GDM1 (cell line): ENCODE results near the gene HKDC1.
"Not testable (repeated sequence)": the region's sequence is repeated elsewhere in the genome, so short reads cannot be mapped to it uniquely, and the experiment has no call there.

ENCODE experiments used
- DNase-seq: peaks from one replicate; lab custom pipeline; 2025; lab: John Stamatoyannopoulos, UW

Gene HKDC1

DNA sequence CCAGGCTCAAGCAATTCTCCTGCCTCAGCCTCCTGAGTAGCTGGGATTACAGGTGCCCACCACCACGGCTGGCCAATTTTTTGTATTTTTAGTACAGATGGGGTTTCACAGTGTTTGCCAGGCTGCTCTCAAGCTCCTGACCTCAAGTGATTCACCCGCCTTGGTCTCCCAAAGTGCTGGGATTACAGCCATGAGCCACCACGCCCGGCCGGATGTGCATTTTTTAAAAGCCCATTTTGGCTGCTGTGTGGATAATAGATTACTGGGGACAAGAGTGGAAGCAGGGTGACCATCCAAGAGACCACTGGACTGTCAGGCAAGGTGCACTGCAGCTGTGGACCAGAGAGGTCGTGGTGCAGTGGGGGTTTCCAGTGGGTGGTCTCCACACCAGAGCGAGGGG lies 21.4 kb downstream of the HKDC1 start:
- no peak for DNase-seq

DNA sequence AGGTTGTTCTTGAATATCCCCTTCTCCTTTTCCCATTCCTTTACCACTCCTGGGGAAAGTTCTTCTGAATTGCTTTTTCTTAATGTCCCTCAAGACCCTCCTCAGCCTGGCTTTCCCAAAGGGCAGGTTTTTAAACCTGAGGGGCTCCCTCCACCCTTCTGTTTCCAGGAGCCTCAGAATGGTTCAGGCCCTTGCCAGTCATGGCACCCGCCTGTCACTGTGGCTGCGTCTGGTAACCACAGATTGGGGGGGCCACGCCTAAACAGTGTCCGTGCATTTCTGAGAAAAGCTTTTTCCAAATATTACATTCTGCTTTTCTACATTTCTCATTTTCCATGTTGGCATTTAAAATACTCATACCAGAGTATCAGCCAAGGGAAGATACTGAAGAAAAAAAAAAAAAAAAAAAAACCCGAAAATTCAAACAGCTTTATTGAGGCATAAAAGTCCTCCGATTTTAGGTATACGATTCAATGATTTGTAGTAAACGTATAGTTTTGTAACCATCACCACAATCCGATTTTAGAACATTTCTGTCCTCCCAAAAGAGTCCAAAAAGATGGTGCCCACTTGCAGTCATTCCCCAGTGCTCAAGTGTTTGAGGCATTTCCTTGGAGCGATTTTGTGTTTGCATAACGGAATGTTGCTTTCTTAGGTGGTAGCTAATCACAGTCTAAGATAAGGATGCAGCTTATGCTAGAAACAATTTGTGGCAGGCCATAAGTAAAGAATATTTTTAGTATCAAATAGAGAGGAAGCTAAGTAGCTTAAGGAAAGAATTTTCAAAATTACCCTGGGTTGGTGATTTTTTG lies 22.1 kb downstream of the HKDC1 start:
- DNase-seq, result no peak

DNA sequence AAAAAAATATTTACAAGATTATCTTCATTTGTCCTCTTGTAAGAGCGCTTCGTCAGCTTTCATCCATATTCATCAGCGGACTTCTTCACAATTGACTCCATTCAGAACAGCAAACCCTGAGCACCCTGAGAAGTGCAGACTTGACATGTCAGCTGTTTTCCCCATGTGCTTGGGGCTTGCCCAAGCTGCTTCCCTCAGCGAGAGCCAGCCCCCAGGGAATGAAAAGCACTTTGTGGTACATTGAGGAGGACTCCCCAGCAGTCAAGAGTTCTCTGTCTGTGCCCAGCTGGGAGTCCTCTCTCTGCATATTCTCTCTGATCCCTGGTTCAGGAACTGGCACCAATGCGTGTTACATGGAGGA lies 22.7 kb downstream of the HKDC1 start:
- DNase-seq, result no peak

DNA sequence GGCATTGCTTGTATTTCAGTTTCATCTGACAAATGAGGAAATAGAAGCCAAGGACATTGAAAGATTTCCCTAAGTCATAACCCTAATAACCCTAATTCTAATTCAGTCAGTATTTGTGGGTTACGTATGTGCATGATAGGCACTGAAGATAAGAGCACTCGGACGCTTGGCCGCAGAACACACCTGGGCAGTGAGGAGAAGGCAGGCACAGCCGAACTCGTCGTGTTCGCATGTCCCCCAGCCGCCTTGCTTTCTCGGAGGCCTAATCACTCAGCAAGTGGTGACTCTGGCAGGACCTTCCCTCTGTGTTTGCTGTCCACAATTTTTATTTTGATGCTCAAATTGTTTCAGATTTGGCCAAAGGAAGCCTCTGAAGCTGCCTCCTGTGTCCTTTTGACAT lies 23.7 kb downstream of the HKDC1 start:
- DNase-seq, result no peak

DNA sequence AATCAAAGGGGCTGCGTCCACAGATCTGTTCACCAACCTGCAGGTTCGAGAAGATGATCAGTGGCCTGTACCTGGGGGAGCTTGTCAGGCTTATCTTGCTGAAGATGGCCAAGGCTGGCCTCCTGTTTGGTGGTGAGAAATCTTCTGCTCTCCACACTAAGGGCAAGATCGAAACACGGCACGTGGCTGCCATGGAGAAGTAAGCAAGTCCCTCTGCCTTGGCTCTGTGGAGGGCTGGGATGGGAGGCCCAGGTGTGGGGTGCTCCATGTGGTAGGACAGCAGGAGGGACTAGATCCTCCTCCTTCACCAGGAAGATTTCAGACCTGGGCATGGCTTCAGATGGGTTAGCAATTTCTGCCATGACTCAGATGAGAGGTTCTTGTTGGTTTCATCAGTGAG lies 25.9 kb downstream of the HKDC1 start:
- no peak for DNase-seq

DNA sequence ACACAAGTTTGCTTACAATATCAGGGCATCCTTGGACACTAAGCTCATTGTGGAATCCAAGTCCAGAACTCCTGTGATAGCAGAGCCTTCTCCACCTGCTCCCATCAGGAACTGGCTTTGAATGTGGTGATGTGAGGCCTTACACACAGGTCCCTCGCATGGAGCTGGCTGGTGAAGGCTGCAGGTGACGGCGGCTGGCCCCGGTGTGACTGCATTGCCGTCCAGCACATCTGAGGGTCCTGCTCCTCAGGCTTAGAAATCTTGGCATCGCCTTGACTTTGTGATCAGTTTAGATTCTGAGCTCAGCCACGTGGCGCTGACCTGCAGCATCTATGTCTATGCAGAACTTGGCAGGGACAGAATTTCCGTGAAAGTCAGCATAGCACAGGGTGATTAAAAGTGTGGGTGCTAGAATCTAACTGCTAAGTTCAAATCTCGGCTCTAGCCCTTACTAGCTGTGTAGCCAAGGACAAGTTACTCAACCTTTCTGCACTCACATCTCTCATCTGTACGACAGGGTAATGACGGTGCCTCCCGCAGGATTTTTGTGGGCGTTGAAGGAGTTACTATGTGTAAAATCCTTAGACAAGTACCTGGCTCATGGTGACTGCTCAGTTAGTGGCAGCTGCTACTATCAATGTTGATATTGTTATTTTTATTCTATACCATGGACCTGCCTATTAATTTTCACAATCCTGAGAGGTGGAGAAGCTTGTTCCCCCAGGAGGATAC lies 26.6 kb downstream of the HKDC1 start:
- no peak for DNase-seq

DNA sequence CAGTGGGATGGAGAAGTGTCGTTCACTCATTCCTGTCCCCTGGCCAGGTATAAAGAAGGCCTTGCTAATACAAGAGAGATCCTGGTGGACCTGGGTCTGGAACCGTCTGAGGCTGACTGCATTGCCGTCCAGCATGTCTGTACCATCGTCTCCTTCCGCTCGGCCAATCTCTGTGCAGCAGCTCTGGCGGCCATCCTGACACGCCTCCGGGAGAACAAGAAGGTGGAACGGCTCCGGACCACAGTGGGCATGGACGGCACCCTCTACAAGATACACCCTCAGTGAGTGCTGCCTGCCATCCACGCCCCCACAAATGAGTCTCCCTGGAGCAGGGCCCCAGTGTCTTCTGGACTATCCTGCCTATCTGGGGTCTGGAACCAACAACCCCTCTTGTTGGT lies 27.2 kb downstream of the HKDC1 start:
- DNase-seq, result no peak

DNA sequence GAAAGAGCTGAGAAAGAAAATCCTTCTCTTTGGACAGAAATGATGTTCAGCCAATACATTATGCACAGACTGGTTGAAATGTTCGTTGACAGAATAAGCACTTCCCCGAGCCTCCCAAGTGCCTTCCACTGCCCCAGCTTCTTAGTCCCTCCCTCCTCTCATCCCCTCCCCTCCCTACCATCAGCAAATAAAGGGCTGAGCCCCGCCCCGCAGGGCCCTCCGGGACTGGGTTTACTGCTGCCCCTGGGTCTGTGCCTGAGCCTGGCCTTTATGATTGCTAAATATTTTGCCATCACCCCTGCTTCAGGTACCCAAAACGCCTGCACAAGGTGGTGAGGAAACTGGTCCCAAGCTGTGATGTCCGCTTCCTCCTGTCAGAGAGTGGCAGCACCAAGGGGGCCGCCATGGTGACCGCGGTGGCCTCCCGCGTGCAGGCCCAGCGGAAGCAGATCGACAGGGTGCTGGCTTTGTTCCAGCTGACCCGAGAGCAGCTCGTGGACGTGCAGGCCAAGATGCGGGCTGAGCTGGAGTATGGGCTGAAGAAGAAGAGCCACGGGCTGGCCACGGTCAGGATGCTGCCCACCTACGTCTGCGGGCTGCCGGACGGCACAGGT lies 28.1 kb downstream of the HKDC1 start:
- no peak for DNase-seq

DNA sequence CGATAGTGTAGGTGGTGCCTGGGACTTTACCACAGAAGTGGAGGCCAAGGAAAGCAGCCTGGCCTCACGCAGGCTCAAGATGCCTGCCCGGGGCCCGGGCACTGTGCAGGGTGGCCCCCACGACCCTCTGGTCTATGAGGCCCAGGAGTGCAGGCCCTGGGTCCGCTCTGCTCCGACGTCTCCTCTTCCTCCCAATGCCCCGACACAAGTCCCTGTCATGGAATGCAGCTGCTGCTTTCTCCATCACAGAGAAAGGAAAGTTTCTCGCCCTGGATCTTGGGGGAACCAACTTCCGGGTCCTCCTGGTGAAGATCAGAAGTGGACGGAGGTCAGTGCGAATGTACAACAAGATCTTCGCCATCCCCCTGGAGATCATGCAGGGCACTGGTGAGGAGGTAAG lies 29.9 kb downstream of the HKDC1 start:
- DNase-seq, result no peak

DNA sequence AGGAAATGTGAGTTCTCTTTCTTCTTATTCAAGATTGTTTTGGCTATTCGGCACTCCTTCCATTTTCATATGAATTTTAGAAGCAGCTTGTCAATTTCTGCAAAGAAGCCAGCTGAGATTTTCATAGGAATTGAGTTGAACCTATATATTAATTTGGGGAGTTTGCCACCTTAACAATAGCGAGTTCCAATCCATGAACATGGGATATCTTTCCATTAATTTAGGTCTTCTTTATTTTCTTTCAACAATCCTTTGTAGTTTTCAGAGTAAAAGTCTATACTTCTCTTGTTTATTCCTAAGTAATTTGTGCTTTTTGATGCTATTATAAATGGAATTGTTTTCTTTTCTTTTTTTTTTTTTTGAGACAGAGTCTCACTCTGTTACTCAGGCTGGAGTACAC lies 31.3 kb downstream of the HKDC1 start:
- not testable (repeated sequence) for DNase-seq

DNA sequence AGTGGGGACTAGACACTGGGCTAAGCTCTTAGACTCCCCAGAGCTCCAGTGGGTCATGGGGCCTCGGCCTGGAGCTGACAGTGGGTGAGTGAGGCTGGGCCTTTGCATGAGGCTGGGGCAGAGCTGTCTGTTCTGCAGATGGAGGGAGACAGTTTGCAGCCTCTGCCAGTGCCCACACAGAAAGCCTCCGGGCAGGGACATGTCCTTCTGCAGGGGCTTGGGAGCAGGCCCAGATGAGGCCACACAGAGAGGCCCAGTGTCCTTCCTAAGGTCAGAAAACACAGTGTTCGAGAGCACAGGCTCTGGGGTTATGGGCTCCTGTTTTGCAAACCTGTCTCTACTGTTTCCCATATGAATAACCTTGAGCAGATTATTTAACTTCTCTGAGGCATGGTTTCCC lies 33.0 kb downstream of the HKDC1 start:
- DNase-seq, result no peak

DNA sequence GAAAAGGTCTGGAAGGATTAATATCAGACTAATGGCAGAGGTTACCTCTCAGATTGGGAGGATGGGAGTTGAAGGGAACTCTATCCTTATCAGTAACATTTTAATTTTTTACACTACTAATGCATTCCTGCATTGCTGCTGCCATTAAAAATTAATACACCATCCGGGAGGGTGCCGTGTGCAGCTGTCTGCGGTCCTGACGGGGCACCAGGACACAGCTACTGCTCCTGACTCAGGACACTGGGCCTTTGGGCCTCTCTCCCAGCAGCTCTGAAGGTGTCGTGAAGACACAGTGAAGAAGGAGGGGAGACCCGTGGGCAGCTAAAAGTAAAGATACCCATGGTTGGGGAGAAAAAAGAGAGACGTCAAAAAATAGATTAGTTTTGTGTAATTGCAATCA lies 34.7 kb downstream of the HKDC1 start:
- no peak for DNase-seq

DNA sequence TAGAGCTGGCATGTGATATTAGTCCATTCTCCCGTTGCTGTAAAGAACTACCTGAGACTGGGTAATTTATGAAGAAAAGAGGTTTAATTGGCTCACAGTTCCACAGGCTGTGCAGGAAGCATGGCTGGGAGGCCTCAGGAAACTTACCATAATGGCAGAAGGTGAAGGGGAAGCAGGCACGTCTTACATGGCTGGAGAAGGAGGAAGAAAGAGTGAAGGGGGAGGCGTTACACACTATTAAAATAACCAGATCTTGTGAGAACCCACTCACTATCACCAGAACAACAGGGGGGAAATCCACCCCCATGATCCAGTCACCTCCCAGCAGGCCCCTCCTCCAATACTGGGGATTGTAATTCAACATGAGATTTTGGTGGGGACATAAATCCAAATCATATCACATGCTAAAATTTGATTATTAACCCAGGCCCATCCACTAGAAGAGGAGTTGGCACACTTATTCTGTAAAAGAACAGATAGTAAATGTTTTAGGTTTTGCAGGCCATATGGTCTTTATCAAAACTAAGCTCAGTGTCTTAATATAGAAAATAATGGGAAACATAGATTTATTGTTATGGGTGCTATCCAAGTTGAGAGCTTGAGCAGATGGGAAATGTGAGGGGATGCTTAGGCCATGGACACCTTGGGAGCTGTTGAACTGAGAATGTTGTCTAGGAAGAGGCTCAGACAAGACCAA lies 39.6 kb downstream of the HKDC1 start:
- no peak for DNase-seq

DNA sequence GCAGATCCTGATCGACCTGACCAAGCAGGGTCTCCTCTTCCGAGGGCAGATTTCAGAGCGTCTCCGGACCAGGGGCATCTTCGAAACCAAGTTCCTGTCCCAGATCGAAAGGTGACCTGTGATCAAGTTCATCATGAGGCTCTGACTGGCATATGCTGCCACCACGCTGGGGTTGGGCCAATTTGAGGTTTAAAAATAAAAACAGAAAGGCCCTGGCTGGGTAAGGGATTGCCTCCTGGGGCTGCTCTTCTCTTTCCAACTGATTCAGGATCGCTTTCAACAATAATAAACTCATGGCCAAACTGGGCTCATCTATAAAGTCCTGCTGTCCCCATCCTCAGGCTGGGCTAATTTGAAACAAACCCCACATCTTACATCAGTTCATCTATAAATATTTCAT lies 41.1 kb downstream of the HKDC1 start:
- DNase-seq, result no peak

DNA sequence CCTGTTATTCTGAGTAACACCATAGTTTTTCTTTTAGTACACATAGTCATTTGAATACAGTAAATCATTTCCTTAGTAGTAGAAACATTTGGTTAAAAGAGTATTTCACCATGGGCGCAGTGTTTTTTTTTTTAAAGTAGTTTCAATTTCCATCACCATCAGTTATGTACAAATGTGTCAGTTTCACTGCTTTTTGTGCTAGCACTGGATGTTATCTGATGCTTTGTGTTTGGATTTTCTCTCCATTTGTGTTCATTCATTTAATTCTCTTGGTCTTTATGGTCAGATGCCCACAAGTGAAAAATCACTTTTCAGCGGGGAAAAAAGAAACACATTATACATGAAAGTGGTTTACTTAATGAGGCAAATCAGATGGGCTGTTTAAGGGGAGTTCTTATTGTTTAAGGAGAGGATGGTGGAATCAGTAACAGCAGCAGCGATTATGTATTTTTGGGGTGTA lies 42.2 kb downstream of the HKDC1 start:
- no peak for DNase-seq

DNA sequence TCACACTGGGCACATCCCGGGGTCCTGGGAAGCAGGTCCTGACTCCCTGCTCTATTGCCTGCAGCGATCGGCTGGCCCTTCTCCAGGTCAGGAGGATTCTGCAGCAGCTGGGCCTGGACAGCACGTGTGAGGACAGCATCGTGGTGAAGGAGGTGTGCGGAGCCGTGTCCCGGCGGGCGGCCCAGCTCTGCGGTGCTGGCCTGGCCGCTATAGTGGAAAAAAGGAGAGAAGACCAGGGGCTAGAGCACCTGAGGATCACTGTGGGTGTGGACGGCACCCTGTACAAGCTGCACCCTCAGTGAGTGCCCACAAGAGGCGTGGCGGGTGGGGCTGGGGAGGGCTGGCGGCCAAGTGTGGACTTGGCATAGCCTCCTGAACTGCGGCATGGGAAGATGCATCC lies 45.4 kb downstream of the HKDC1 start:
- no peak for DNase-seq

DNA sequence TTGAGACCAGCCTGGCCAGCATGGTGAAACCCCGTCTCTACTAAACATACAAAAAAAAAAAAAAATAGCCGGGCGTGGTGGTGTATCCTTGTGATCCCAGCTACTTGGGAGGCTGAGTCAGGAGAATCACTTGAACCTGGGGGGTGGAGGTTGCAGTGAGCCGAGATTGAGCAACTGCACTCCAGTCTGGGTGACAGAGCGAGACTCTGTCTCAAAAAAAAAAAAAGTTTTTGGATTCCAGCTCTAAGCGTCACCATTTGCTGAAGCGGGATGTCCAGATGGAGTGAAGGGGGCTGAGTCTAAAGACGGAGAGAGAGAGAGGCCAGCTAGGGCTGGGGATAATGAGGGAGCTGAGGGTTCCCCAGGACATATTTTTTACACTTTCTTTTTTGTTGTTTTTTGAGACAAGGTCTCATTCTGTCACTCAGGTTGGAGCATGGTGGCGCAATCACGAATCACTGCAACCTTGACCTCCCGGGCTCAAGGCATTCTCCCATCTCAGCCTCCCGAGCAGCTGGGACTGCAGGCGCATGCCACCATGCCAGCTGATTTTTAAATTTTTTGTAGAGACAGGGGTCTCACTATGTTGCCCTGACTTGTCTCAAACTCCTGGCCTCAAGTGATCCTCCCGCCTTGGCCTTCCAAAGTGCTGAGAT lies 48.8 kb downstream of the HKDC1 start:
- no peak for DNase-seq

DNA sequence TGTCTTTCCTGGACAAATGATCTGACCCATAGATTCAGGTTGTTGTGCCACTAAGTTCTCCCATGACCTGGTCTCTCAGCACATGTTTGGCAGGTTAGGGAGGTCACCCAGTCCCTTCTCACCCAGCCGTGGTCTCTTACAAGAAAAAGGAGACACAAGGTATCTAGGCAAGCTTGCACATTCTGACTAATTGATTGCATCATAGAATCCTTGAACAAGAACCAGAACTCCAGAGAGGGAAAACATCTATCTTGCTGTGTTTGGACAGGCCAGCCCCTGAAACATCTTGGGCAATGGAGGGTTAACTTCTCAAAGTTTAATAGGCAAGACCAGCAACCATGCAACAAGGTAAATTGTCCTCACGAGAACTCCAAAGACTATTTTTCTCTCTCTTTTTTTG lies 49.6 kb downstream of the HKDC1 start:
- DNase-seq, result no peak

DNA sequence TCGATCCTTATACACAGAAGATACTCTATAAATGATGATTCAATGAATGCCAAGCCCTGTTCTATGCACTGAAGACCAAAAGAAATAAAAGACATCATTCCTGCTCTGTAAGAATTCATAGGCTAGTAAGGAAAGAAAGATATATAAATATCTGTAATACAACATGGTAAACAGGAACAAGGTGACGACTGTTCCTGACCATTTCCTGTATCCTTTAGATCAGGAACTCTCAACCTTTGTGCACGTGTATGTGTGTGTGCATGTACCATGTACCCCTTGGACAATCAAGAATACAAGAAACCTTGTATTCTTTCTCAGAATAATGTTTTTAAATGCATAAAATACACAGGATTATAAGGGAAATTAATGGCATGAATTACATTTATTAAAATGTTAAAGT lies 50.9 kb downstream of the HKDC1 start:
- DNase-seq, result no peak

DNA sequence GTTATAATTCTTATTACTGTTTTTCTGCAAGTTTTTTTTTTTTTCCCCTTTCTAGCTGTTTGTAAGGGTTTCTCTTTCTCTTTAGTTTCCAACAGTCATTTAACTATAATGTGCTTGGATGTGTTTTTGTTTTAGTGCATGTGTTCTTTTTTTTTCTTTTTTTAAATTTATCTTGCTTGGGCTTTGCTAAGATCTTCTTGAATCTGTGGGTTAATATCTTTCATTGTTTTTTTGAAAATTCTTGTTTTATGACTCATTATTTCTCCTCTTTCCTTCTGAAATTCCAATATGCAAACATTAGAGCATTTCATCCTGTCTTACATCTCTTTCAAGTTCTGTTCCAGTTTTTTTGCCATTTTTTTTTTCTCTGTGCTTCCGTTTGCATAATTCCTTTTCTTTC lies 52.5 kb downstream of the HKDC1 start:
- no peak for DNase-seq

DNA sequence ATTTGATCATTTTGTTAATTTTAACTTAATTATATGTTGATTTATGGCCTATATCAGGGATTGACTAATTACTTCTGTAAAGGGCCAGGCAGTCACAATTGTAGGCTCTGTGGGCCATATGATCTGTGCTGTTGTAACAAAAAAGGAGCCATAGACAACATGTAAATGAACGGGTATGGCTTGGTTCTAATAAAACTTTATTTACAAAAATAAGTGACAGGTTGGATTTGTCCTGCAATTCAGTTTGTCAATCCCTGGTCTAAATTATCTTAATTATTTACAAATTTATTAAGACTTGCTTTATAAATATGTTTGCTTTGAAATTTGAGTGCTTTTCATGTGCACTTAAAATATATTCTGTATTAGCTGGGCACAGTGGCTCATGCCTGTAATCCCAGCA lies 55.3 kb downstream of the HKDC1 start:
- no peak for DNase-seq

DNA sequence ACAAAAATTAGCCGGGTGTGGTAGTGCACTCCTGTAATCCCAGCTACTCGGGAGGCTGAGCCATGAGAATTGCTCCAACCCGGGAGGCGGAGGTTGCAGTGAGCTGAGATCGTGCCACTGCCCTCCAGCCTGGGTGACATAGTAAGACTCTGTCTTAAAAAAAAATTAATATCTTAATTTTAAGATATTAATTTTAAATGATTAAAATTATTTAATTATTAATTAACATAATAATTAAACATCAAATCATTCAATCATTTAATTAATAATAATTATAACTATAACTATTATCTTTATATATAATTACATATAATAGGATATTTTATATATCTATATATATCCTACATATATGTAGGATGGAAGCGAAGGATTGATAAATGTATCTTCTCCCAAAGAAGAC lies 56.4 kb downstream of the HKDC1 start:
- DNase-seq, result no peak
